Liver (tissue), 9 donors: Measurements from ENCODE around the gene ULK1. TPM values are rescaled to one million over a fixed set of nuclear protein-coding genes. Genes with fewer than 3 reads are reported as not detected.

Experiments used
- DNase-seq: peaks from one replicate; pipeline ENCODE4 v3.0.0-alpha.2; 2017; ENCODE audit warnings: low spot score
- H3K27ac ChIP-seq, 2 donors: one replicate each; pipeline ENCODE4 v1.7.0; 2013; ENCODE audit warnings: inconsistent platforms in 2 of 2, low read length in 2 of 2, control low read depth in 1 of 2, low read depth in 1 of 2, mild to moderate bottlenecking in 1 of 2
- H3K27me3 ChIP-seq, 4 donors: one replicate each; pipeline versions ENCODE4 v1.6.1 to v1.7.0; 2013; ENCODE audit warnings: low read length in 3 of 4, inconsistent platforms in 1 of 4, mild to moderate bottlenecking in 1 of 4, moderate library complexity in 1 of 4; ENCODE audit not compliant: control insufficient read depth in 4 of 4, insufficient read depth in 4 of 4
- H3K36me3 ChIP-seq, 4 donors: one replicate each; pipeline versions ENCODE4 v1.6.1 to v1.7.0; 2013; ENCODE audit warnings: low read length in 3 of 4, mild to moderate bottlenecking in 3 of 4, low read depth in 1 of 4, moderate library complexity in 1 of 4; ENCODE audit not compliant: control insufficient read depth in 4 of 4, insufficient read depth in 3 of 4
- H3K4me1 ChIP-seq, 4 donors: one replicate each; pipeline versions ENCODE4 v1.6.1 to v1.7.0; 2013; ENCODE audit warnings: low read length in 3 of 4, mild to moderate bottlenecking in 3 of 4, moderate library complexity in 1 of 4; ENCODE audit not compliant: control insufficient read depth in 4 of 4, insufficient read depth in 4 of 4
- H3K4me3 ChIP-seq, 3 donors: one replicate each; pipeline versions ENCODE4 v1.6.1 to v1.7.0; 2013; ENCODE audit warnings: low read length in 3 of 3, control low read depth in 1 of 3, low read depth in 1 of 3, mild to moderate bottlenecking in 1 of 3
- H3K9ac ChIP-seq, 2 donors: one replicate each; pipeline ENCODE4 v1.7.0; 2013; ENCODE audit warnings: low read length in 2 of 2, mild to moderate bottlenecking in 2 of 2, moderate library complexity in 2 of 2, control low read depth in 1 of 2, low read depth in 1 of 2
- H3K9me3 ChIP-seq, 4 donors: one replicate each; pipeline versions ENCODE4 v1.6.1 to v1.7.0; 2013; ENCODE audit warnings: low read length in 3 of 4; ENCODE audit not compliant: control insufficient read depth in 4 of 4
- EGR1 ChIP-seq, 2 donors: IDR thresholded peaks; 2 replicates each; pipeline ENCODE4 v1.6.1; 2016 to 2018; ENCODE audit warnings: antibody characterized with exemption in 2 of 2, low read depth in 2 of 2
- FOXA1 ChIP-seq: IDR thresholded peaks from 2 replicates; pipeline ENCODE4 v1.6.1; 2016; ENCODE audit warnings: antibody characterized with exemption
- FOXA2 ChIP-seq: IDR thresholded peaks from 2 replicates; pipeline ENCODE4 v1.6.1; 2016; ENCODE audit warnings: antibody characterized with exemption
- GABPA ChIP-seq, 2 donors: IDR thresholded peaks in 1 of 2; conservative IDR thresholded peaks in 1 of 2; 2 replicates each; pipeline ENCODE4 v1.6.1; 2016; ENCODE audit warnings: antibody characterized with exemption in 2 of 2, mild to moderate bottlenecking in 1 of 2, moderate library complexity in 1 of 2
- HNF4A ChIP-seq, 2 donors: conservative IDR thresholded peaks; 2 replicates each; pipeline ENCODE4 v1.6.1; 2016; ENCODE audit warnings: antibody characterized with exemption in 2 of 2, mild to moderate bottlenecking in 2 of 2
- HNF4G ChIP-seq: IDR thresholded peaks from 2 replicates; pipeline ENCODE4 v1.6.1; 2016; ENCODE audit warnings: antibody characterized with exemption
- JUND ChIP-seq, 2 donors: IDR thresholded peaks; 2 replicates each; pipeline ENCODE4 v1.6.1; 2016; ENCODE audit warnings: antibody characterized with exemption in 2 of 2
- NR2F2 ChIP-seq: IDR thresholded peaks from 2 replicates; pipeline ENCODE4 v1.6.1; 2016; ENCODE audit warnings: antibody characterized with exemption
- RAD21 ChIP-seq, 2 donors: IDR thresholded peaks; 2 replicates each; pipeline ENCODE4 v1.6.1; 2016; ENCODE audit warnings: antibody characterized with exemption in 2 of 2, mild to moderate bottlenecking in 2 of 2
- RXRA ChIP-seq, 2 donors: IDR thresholded peaks; 2 replicates each; pipeline ENCODE4 v1.6.1; 2017 to 2018; ENCODE audit warnings: antibody characterized with exemption in 2 of 2, mild to moderate bottlenecking in 1 of 2
- SP1 ChIP-seq: IDR thresholded peaks from 2 replicates; pipeline ENCODE4 v1.6.1; 2018; ENCODE audit warnings: antibody characterized with exemption, mild to moderate bottlenecking
- TAF1 ChIP-seq: conservative IDR thresholded peaks from 2 replicates; pipeline ENCODE4 v1.6.1; 2016; ENCODE audit warnings: antibody characterized with exemption, mild to moderate bottlenecking
- YY1 ChIP-seq: IDR thresholded peaks from 2 replicates; pipeline ENCODE4 v1.6.1; 2016; ENCODE audit warnings: antibody characterized with exemption, mild to moderate bottlenecking
- WGBS: extraction: QIAGEN DNeasy Blood & Tissue Kit; methylation state at CpG from one replicate; pipeline ENCODE4 v1.1.7; 2013; 5-methylcytosine and 5-hydroxymethylcytosine counted together
- polyA plus RNA-seq, 2 donors: library from polyadenylated mRNA; stranded (reverse) in 1 of 2; unstranded in 1 of 2; fragments of 200-250 nt in 1 of 2; fragments of >200 nt in 1 of 2; fragmentation: Nextera tagmentation in 1 of 2; extraction: Ambion mirVana in 1 of 2; gene quantifications; one replicate each; pipeline versions ENCODE4 v1.2.1 to v1.2.3, GENCODE V29; 2013 to 2015
- total RNA-seq, 2 donors: library from RNA; depleted of rRNA; stranded (reverse); fragments of >200 nt; gene quantifications; one replicate each; pipeline ENCODE4 v1.2.3, GENCODE V29; 2014
- TF ChIP-seq, protein P1 (sequence below): fragments of 150-350 bp; IDR thresholded peaks from 2 replicates; pipeline ENCODE4 v1.5.1; 2017; ENCODE audit warnings: improper control_type of control experiment, low read depth, low read length; ENCODE audit not compliant: missing input control
- TF ChIP-seq, protein P2 (sequence below): IDR thresholded peaks from 2 replicates; pipeline ENCODE4 v1.6.1; 2016; ENCODE audit warnings: antibody characterized with exemption
- TF ChIP-seq, protein P3 (sequence below): IDR thresholded peaks from 2 replicates; pipeline ENCODE4 v1.6.1; 2016; ENCODE audit warnings: antibody characterized with exemption
- TF ChIP-seq, protein P4 (sequence below): IDR thresholded peaks from 2 replicates; pipeline ENCODE4 v1.6.1; 2016; ENCODE audit warnings: antibody characterized with exemption, mild to moderate bottlenecking
- TF ChIP-seq, protein P5 (sequence below): IDR thresholded peaks from 2 replicates; pipeline ENCODE4 v1.6.1; 2016; ENCODE audit warnings: antibody characterized with exemption
- donor health status: healthy.
- donor health status: healthy.
- donor health status: healthy.
- donor health status: healthy.
- donor health status: healthy.

The ULK1 gene
- total and polyA plus RNA-seq, 4 donors = 12.5 to 41.7 (median 15.1) TPM

DNA sequence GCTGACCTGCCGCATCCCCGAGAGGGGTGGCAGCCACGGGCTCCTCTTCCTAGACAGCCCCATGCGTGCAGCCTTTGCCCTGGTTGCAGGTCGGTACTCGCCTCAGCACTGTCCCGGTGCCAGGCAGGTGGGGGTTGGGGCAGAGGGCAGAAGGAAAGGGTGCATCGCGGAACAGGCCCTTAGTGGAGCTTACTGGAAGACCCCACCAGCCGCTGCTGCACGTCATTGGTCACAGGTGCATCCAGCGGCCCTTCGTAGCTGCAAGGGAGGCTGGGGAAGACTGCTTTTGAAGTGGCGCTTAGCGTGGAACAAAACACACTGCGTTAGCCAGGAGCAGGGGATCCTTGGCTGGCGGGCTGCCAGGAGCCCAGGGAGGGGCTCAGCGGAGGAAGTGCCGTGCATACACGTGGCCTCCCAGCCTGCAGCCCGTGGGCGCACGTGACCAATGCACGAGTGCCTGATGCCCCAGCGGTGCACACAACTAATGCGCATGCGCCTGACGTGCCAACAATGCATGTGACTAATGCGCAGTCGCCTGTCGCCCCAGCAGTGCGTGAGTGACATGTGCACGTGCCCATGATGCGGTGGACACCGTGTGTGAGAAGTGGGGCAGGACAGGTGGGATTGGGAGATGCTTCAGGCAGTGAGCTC lies 50.3 kb downstream of the ULK1 start:
- TF ChIP-seq SP1 = no peak
- TF ChIP-seq, protein P1, sequence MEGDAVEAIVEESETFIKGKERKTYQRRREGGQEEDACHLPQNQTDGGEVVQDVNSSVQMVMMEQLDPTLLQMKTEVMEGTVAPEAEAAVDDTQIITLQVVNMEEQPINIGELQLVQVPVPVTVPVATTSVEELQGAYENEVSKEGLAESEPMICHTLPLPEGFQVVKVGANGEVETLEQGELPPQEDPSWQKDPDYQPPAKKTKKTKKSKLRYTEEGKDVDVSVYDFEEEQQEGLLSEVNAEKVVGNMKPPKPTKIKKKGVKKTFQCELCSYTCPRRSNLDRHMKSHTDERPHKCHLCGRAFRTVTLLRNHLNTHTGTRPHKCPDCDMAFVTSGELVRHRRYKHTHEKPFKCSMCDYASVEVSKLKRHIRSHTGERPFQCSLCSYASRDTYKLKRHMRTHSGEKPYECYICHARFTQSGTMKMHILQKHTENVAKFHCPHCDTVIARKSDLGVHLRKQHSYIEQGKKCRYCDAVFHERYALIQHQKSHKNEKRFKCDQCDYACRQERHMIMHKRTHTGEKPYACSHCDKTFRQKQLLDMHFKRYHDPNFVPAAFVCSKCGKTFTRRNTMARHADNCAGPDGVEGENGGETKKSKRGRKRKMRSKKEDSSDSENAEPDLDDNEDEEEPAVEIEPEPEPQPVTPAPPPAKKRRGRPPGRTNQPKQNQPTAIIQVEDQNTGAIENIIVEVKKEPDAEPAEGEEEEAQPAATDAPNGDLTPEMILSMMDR = no peak
- TF ChIP-seq HNF4G = no peak
- TF ChIP-seq, protein P2, sequence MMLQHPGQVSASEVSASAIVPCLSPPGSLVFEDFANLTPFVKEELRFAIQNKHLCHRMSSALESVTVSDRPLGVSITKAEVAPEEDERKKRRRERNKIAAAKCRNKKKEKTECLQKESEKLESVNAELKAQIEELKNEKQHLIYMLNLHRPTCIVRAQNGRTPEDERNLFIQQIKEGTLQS = no peak
- TF ChIP-seq RXRA (IDR thresholded peaks at IDR 0.05) = no peak
- TF ChIP-seq TAF1 = no peak
- TF ChIP-seq, protein P3, sequence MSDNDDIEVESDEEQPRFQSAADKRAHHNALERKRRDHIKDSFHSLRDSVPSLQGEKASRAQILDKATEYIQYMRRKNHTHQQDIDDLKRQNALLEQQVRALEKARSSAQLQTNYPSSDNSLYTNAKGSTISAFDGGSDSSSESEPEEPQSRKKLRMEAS = no peak
- no peak for TF ChIP-seq GABPA (IDR thresholded peaks at IDR 0.05 in 1 of 2, conservative IDR thresholded peaks at IDR 0.05 in 1 of 2)
- no peak for TF ChIP-seq FOXA1
- TF ChIP-seq RAD21 (IDR thresholded peaks at IDR 0.05) = no peak
- TF ChIP-seq JUND (IDR thresholded peaks at IDR 0.05) = no peak
- TF ChIP-seq YY1 = no peak
- no peak for TF ChIP-seq FOXA2
- no peak for TF ChIP-seq HNF4A (conservative IDR thresholded peaks at IDR 0.05)
- no peak for TF ChIP-seq EGR1 (IDR thresholded peaks at IDR 0.05; ENCODE audit: low read depth in 2 of 2)
- no peak for TF ChIP-seq NR2F2
- TF ChIP-seq, protein P4, sequence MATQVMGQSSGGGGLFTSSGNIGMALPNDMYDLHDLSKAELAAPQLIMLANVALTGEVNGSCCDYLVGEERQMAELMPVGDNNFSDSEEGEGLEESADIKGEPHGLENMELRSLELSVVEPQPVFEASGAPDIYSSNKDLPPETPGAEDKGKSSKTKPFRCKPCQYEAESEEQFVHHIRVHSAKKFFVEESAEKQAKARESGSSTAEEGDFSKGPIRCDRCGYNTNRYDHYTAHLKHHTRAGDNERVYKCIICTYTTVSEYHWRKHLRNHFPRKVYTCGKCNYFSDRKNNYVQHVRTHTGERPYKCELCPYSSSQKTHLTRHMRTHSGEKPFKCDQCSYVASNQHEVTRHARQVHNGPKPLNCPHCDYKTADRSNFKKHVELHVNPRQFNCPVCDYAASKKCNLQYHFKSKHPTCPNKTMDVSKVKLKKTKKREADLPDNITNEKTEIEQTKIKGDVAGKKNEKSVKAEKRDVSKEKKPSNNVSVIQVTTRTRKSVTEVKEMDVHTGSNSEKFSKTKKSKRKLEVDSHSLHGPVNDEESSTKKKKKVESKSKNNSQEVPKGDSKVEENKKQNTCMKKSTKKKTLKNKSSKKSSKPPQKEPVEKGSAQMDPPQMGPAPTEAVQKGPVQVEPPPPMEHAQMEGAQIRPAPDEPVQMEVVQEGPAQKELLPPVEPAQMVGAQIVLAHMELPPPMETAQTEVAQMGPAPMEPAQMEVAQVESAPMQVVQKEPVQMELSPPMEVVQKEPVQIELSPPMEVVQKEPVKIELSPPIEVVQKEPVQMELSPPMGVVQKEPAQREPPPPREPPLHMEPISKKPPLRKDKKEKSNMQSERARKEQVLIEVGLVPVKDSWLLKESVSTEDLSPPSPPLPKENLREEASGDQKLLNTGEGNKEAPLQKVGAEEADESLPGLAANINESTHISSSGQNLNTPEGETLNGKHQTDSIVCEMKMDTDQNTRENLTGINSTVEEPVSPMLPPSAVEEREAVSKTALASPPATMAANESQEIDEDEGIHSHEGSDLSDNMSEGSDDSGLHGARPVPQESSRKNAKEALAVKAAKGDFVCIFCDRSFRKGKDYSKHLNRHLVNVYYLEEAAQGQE = no peak
- H3K4me3 ChIP-seq = no peak overlapping the region
- H3K36me3 ChIP-seq = peaks cover 5 to 31% (median 13%) of the 10 kb centered on the region in 4 donors
- no peaks in the 10 kb centered on the region for H3K27me3 ChIP-seq
- no peak for DNase-seq
- H3K4me1 ChIP-seq = peaks cover 0 to 3% (median 0%) of the 10 kb centered on the region in 4 donors
- H3K9me3 ChIP-seq = no peaks in the 10 kb centered on the region
- H3K27ac ChIP-seq = no peak overlapping the region
- H3K9ac ChIP-seq = no peak overlapping the region
- WGBS = 95% methylated on average over 35 of the region's 35 CpGs

DNA sequence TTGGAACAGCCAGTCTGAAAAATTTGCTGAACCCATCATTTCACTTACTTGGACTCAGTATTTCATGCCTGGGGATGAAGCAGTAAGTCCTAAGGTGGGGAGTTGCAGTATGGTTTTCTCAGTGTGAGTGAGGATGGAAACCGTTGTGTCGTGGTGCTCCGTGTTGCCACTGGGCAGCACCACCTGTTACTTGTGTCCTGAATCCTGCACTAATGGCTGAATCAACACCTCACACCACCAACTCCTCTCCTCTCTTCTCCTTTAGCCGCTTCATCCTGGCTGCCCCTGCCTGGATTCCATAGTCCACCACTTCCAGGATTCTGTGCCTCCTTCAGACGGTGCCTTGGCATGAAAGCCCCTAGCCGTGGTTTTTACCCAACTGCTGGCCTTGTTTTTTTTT lies 52.3 kb downstream of the ULK1 start:
- Histone ChIP-seq H3K27ac (no peak overlapping the region), H3K4me1 (peaks cover 0 to 14% (median 7%) of the 10 kb centered on the region in 4 donors), H3K9ac (no peak overlapping the region), H3K36me3 (peaks cover 5 to 22% (median 8%) of the 10 kb centered on the region in 4 donors), H3K9me3 (no peaks in the 10 kb centered on the region), H3K4me3 (no peak overlapping the region), H3K27me3 (no peaks in the 10 kb centered on the region)
- 85% methylated on average over 6 of the region's 6 CpGs for WGBS
- no peak for DNase-seq
- no peak for TF ChIP-seq RXRA (IDR thresholded peaks at IDR 0.05)
- no peak for TF ChIP-seq SP1
- TF ChIP-seq TAF1 = no peak
- TF ChIP-seq FOXA2 = no peak
- TF ChIP-seq HNF4G = no peak
- no peak for TF ChIP-seq HNF4A (conservative IDR thresholded peaks at IDR 0.05)
- TF ChIP-seq GABPA (IDR thresholded peaks at IDR 0.05 in 1 of 2, conservative IDR thresholded peaks at IDR 0.05 in 1 of 2) = no peak
- TF ChIP-seq, protein P5, sequence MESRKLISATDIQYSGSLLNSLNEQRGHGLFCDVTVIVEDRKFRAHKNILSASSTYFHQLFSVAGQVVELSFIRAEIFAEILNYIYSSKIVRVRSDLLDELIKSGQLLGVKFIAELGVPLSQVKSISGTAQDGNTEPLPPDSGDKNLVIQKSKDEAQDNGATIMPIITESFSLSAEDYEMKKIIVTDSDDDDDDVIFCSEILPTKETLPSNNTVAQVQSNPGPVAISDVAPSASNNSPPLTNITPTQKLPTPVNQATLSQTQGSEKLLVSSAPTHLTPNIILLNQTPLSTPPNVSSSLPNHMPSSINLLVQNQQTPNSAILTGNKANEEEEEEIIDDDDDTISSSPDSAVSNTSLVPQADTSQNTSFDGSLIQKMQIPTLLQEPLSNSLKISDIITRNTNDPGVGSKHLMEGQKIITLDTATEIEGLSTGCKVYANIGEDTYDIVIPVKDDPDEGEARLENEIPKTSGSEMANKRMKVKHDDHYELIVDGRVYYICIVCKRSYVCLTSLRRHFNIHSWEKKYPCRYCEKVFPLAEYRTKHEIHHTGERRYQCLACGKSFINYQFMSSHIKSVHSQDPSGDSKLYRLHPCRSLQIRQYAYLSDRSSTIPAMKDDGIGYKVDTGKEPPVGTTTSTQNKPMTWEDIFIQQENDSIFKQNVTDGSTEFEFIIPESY = no peak
- TF ChIP-seq, protein P3 = no peak
- TF ChIP-seq YY1 = no peak
- no peak for TF ChIP-seq FOXA1
- TF ChIP-seq JUND (IDR thresholded peaks at IDR 0.05) = no peak
- TF ChIP-seq RAD21 (IDR thresholded peaks at IDR 0.05) = no peak
- TF ChIP-seq, protein P4 = no peak
- TF ChIP-seq NR2F2 = no peak
